Sigmoid colon (tissue), 7 donors: Measurements from ENCODE around the gene SLC34A1. TPM values are rescaled to one million over a fixed set of nuclear protein-coding genes. Genes with fewer than 3 reads are reported as not detected.

Experiments
- DNase-seq: peaks from one replicate; pipeline ENCODE4 v3.0.0-alpha.2; 2019
- H3K27ac ChIP-seq, 4 donors: fragments of 200-600 bp; sonication (generic); one replicate each; pipeline ENCODE4 v1.5.1; 2016 to 2019; ENCODE audit warnings: mild to moderate bottlenecking in 1 of 4
- H3K27me3 ChIP-seq, 3 donors: fragments of 200-600 bp; sonication (generic); one replicate each; pipeline ENCODE4 v1.5.1; 2019; ENCODE audit warnings: mild to moderate bottlenecking in 1 of 3
- H3K36me3 ChIP-seq, 4 donors: fragments of 200-600 bp; sonication (generic); one replicate each; pipeline ENCODE4 v1.5.1; 2016 to 2019
- H3K4me1 ChIP-seq, 4 donors: fragments of 200-600 bp; sonication (generic); one replicate each; pipeline ENCODE4 v1.5.1; 2017 to 2019
- H3K4me3 ChIP-seq, 4 donors: fragments of 200-600 bp; sonication (generic); one replicate each; pipeline ENCODE4 v1.5.1; 2017 to 2019; ENCODE audit warnings: mild to moderate bottlenecking in 2 of 4, moderate library complexity in 1 of 4
- H3K9me3 ChIP-seq, 4 donors: fragments of 200-600 bp in 3 of 4; sonication (generic) in 3 of 4; one replicate each; pipeline versions ENCODE4 v1.5.1 to v1.6.1; 2013 to 2019
- EP300 ChIP-seq, 4 donors: sonication (generic); formaldehyde crosslinking; IDR thresholded peaks; one replicate each; pipeline ENCODE4 v1.6.1; 2017; ENCODE audit warnings: antibody characterized with exemption in 4 of 4
- POLR2A ChIP-seq, 2 donors: fragments of 450-650 bp; IDR thresholded peaks; one replicate each; pipeline ENCODE4 v1.6.1; 2016; ENCODE audit warnings: antibody characterized with exemption in 2 of 2, mild to moderate bottlenecking in 2 of 2, moderate library complexity in 2 of 2
- POLR2AphosphoS5 ChIP-seq, 4 donors: sonication (generic); formaldehyde crosslinking; IDR thresholded peaks; one replicate each; pipeline ENCODE4 v1.6.1; 2017; ENCODE audit warnings: antibody characterized with exemption in 4 of 4
- WGBS, 2 donors: extraction: QIAGEN DNeasy Blood & Tissue Kit; methylation state at CpG; one replicate each; pipeline ENCODE4 v1.1.7; 2013; 5-methylcytosine and 5-hydroxymethylcytosine counted together
- intact Hi-C: fragments of 100-400 bp; cut with DNase I; formaldehyde crosslinking; loops from one replicate; pipeline ENCODE4 v1.15.1; 2023
- polyA plus RNA-seq, 3 donors: library from polyadenylated mRNA; stranded (reverse); fragments of 200-250 nt; gene quantifications; one replicate each; pipeline ENCODE4 v1.2.3, GENCODE V29; 2013
- total RNA-seq, 4 donors: library from RNA; depleted of rRNA; stranded (reverse); fragments of >200 nt; gene quantifications; one replicate each; pipeline ENCODE4 v1.1.0, GENCODE V29; 2016
- TF ChIP-seq, protein P1 (sequence below), 4 experiments: fragments of 450-650 bp in 3 of 4; fragments of 200-600 bp in 1 of 4; IDR thresholded peaks; one replicate each; pipeline ENCODE4 v1.5.1; 2016 to 2019; ENCODE audit warnings: antibody characterized with exemption in 4 of 4, mild to moderate bottlenecking in 3 of 4, moderate library complexity in 2 of 4
- donor health status: healthy with polysubstance abuse.
- donor health status: Bipolar disorder and iron deficiency.
- donor health status: healthy.

SLC34A1 gene
- total and polyA plus RNA-seq, 7 donors = 0.04 TPM; not detected in 6

- Histone ChIP-seq H3K4me1 (peaks cover 0 to 16% (median 10%) of the 10 kb centered on the region in 4 donors), H3K9me3 (no peaks in the 10 kb centered on the region), H3K4me3 (no peak overlapping the region), H3K36me3 (no peaks in the 10 kb centered on the region), H3K27ac (no peak overlapping the region), H3K27me3 (peaks cover 0 to 12% (median 0%) of the 10 kb centered on the region in 3 donors)
- intact Hi-C loops = no loop called here
- TF ChIP-seq, protein P1, sequence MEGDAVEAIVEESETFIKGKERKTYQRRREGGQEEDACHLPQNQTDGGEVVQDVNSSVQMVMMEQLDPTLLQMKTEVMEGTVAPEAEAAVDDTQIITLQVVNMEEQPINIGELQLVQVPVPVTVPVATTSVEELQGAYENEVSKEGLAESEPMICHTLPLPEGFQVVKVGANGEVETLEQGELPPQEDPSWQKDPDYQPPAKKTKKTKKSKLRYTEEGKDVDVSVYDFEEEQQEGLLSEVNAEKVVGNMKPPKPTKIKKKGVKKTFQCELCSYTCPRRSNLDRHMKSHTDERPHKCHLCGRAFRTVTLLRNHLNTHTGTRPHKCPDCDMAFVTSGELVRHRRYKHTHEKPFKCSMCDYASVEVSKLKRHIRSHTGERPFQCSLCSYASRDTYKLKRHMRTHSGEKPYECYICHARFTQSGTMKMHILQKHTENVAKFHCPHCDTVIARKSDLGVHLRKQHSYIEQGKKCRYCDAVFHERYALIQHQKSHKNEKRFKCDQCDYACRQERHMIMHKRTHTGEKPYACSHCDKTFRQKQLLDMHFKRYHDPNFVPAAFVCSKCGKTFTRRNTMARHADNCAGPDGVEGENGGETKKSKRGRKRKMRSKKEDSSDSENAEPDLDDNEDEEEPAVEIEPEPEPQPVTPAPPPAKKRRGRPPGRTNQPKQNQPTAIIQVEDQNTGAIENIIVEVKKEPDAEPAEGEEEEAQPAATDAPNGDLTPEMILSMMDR (IDR thresholded peaks at IDR 0.05) = no peak
- TF ChIP-seq POLR2AphosphoS5 (IDR thresholded peaks at IDR 0.05) (no peak), POLR2A (IDR thresholded peaks at IDR 0.05) (no peak), EP300 (IDR thresholded peaks at IDR 0.05) (no peak)
- WGBS, 2 donors = 83 to 95% methylated on average over 1 of the region's 1 CpG
- no peak for DNase-seq
Observed at GRCh38 chr5:177355162-177355867, 28.9 kb upstream of the SLC34A1 start.

DNA sequence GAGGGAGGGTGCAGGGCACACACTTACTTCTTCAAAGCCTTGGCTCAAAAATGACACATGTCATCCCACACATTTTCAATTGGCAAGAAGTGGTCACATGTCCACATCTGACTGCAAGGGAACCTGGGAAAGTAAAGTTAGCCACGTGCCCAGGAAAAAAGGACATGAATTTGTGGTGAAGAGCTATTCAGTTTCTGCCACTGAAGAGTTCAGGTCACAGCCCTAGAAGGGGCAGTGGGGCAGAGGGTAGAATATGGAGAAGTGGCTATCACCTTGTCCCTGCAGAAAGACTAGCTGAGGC, 28.4 kb upstream of the SLC34A1 start:
- DNase-seq = no peak
- Histone ChIP-seq H3K36me3 (no peaks in the 10 kb centered on the region), H3K27me3 (peaks cover 0 to 12% (median 0%) of the 10 kb centered on the region in 3 donors), H3K4me1 (peaks cover 0 to 11% (median 5%) of the 10 kb centered on the region in 4 donors), H3K9me3 (no peaks in the 10 kb centered on the region), H3K27ac (no peak overlapping the region), H3K4me3 (no peak overlapping the region)
- intact Hi-C loops = no loop called here
- 17 to 21% methylated on average over 1 of the region's 1 CpG for WGBS, 2 donors
- TF ChIP-seq POLR2AphosphoS5 (IDR thresholded peaks at IDR 0.05) (no peak), EP300 (IDR thresholded peaks at IDR 0.05) (no peak), POLR2A (IDR thresholded peaks at IDR 0.05) (no peak)
- TF ChIP-seq, protein P1 (IDR thresholded peaks at IDR 0.05) = no peak

GRCh38 chr5:177356746-177357145, 27.5 kb upstream of the SLC34A1 start:
- Histone ChIP-seq H3K9me3 (no peaks in the 10 kb centered on the region), H3K27me3 (peaks cover 0 to 12% (median 0%) of the 10 kb centered on the region in 3 donors), H3K4me3 (no peak overlapping the region), H3K27ac (no peak overlapping the region), H3K36me3 (no peaks in the 10 kb centered on the region), H3K4me1 (peaks cover 0 to 7% (median 3%) of the 10 kb centered on the region in 4 donors)
- TF ChIP-seq POLR2AphosphoS5 (IDR thresholded peaks at IDR 0.05) = no peak
- TF ChIP-seq POLR2A (IDR thresholded peaks at IDR 0.05) = no peak
- TF ChIP-seq, protein P1 (IDR thresholded peaks at IDR 0.05) = no peak
- no peak for TF ChIP-seq EP300 (IDR thresholded peaks at IDR 0.05)
- intact Hi-C loops = no loop called here
- DNase-seq = no peak
- 53 to 54% methylated on average over 3 of the region's 3 CpGs for WGBS, 2 donors

DNA sequence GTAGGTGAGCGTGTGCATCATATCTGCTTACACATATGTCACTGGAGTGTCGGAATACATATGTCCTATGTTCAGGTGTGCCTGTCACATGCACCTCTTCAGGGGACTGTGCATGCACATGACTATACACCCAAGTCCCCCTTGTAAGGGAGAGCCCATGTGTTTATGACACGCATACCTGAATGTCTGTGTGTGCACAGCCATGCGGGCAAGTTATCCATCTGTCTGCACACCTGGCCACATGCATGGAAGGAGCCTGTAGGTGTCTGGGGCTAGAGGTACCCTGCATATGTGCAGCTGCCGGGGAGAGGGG, 27.1 kb upstream of the SLC34A1 start:
- H3K36me3 ChIP-seq = no peaks in the 10 kb centered on the region
- no peak for DNase-seq
- no peak overlapping the region for H3K4me3 ChIP-seq
- peaks cover 0 to 12% (median 0%) of the 10 kb centered on the region in 3 donors for H3K27me3 ChIP-seq
- TF ChIP-seq POLR2AphosphoS5 (IDR thresholded peaks at IDR 0.05) (no peak), EP300 (IDR thresholded peaks at IDR 0.05) (no peak), POLR2A (IDR thresholded peaks at IDR 0.05) (no peak)
- TF ChIP-seq, protein P1 (IDR thresholded peaks at IDR 0.05) = no peak
- intact Hi-C loops = no loop called here
- no peak overlapping the region for H3K27ac ChIP-seq
- peaks cover 0 to 5% (median 1%) of the 10 kb centered on the region in 4 donors for H3K4me1 ChIP-seq
- H3K9me3 ChIP-seq = no peaks in the 10 kb centered on the region
- 59 to 79% methylated on average over 5 of the region's 5 CpGs for WGBS, 2 donors
